IPS-18c (cell line): ENCODE measurements around the gene CALCB.
"Not testable (repeated sequence)": the region's sequence is repeated elsewhere in the genome, so short reads cannot be mapped to it uniquely, and the experiment has no call there.

Source experiments
- H3K4me3 ChIP-seq: 2 replicates; pipeline ENCODE4 v1.7.0; 2013; ENCODE audit warnings: low read depth, mild to moderate bottlenecking, low read length, moderate library complexity; ENCODE audit not compliant: insufficient read depth
- H3K9me3 ChIP-seq: one replicate; pipeline ENCODE4 v1.6.1; 2013; ENCODE audit warnings: mild to moderate bottlenecking, low read length, moderate library complexity; ENCODE audit not compliant: control insufficient read depth, insufficient read depth

CALCB gene

GRCh38 chr11:15069751-15070150 is 3.6 kb upstream of the CALCB start:
- not testable (repeated sequence) for H3K9me3 ChIP-seq, H3K4me3 ChIP-seq

- H3K9me3 ChIP-seq, result peaks cover 2% of the 10 kb centered on the region
- H3K4me3 ChIP-seq, result no peak overlapping the region
Measured at GRCh38 chr11:15071556-15072255, 1.7 kb upstream of the CALCB start.

- peaks cover 2% of the 10 kb centered on the region for H3K9me3 ChIP-seq
- H3K4me3 ChIP-seq, result no peak overlapping the region
Measured at GRCh38 chr11:15072551-15073143, 746 bp upstream of the CALCB start.

- peak overlapping the region; percentile 63 for H3K4me3 ChIP-seq
Measured at GRCh38 chr11:15074206-15075161, 1.1 kb downstream of the CALCB start.

GRCh38 chr11:15075162-15075526 is 1.8 kb downstream of the CALCB start:
- H3K9me3 ChIP-seq, result no peaks in the 10 kb centered on the region
- H3K4me3 ChIP-seq, result no peak overlapping the region

More at GRCh38 chr11:15074206-15075161, 1.1 kb downstream of the CALCB start:
- peaks cover 2% of the 10 kb centered on the region for H3K9me3 ChIP-seq

GRCh38 chr11:15091175-15091574 is 17.8 kb downstream of the CALCB start:
- H3K9me3 ChIP-seq, result no peaks in the 10 kb centered on the region
- no peak overlapping the region for H3K4me3 ChIP-seq

GRCh38 chr11:15091625-15092024 is 18.2 kb downstream of the CALCB start:
- no peak overlapping the region for H3K4me3 ChIP-seq
- no peaks in the 10 kb centered on the region for H3K9me3 ChIP-seq

- Histone ChIP-seq H3K9me3 (no peaks in the 10 kb centered on the region), H3K4me3 (no peak overlapping the region)
Measured at GRCh38 chr11:15093432-15093831, 20.0 kb downstream of the CALCB start.

GRCh38 chr11:15095736-15096228 is 22.4 kb downstream of the CALCB start:
- H3K4me3 ChIP-seq, result no peak overlapping the region
- H3K9me3 ChIP-seq, result no peaks in the 10 kb centered on the region

- H3K4me3 ChIP-seq, result no peak overlapping the region
- no peaks in the 10 kb centered on the region for H3K9me3 ChIP-seq
Measured at GRCh38 chr11:15097411-15097810, 24.0 kb downstream of the CALCB start.

GRCh38 chr11:15099267-15099666 is 25.9 kb downstream of the CALCB start:
- H3K4me3 ChIP-seq, result no peak overlapping the region
- no peaks in the 10 kb centered on the region for H3K9me3 ChIP-seq

GRCh38 chr11:15101072-15101709 is 27.8 kb downstream of the CALCB start:
- Histone ChIP-seq H3K4me3 (no peak overlapping the region), H3K9me3 (no peaks in the 10 kb centered on the region)

GRCh38 chr11:15104166-15104565 is 30.8 kb downstream of the CALCB start:
- Histone ChIP-seq H3K4me3 (no peak overlapping the region), H3K9me3 (no peaks in the 10 kb centered on the region)

GRCh38 chr11:15106201-15106965 is 33.0 kb downstream of the CALCB start:
- no peak overlapping the region for H3K4me3 ChIP-seq
- H3K9me3 ChIP-seq, result no peaks in the 10 kb centered on the region

GRCh38 chr11:15107730-15108515 is 34.5 kb downstream of the CALCB start:
- no peak overlapping the region for H3K4me3 ChIP-seq
- H3K9me3 ChIP-seq, result no peaks in the 10 kb centered on the region

- Histone ChIP-seq H3K9me3 (no peaks in the 10 kb centered on the region), H3K4me3 (no peak overlapping the region)
Measured at GRCh38 chr11:15108592-15109130, 35.3 kb downstream of the CALCB start.
